H1 (cell line): ENCODE data around the gene TUT1. TPM values are rescaled to one million over a fixed set of nuclear protein-coding genes. Genes with fewer than 3 reads are reported as not detected.

Experiments
- BACH1 ChIP-seq: IDR thresholded peaks from 2 replicates; pipeline ENCODE4 v1.6.1; 2012; ENCODE audit warnings: low read length, improper control_type of control experiment
- BRCA1 ChIP-seq: IDR thresholded peaks from 2 replicates; pipeline ENCODE4 v1.6.1; 2012; ENCODE audit warnings: low read depth, low read length, improper control_type of control experiment
- CEBPB ChIP-seq: IDR thresholded peaks from 2 replicates; pipeline ENCODE4 v1.6.1; 2012; ENCODE audit warnings: low read depth, low read length
- GABPA ChIP-seq: IDR thresholded peaks from 2 replicates; pipeline ENCODE4 v1.6.1; 2011; ENCODE audit warnings: mild to moderate bottlenecking, low read length, moderate library complexity, borderline replicate concordance; ENCODE audit not compliant: insufficient read depth
- MAX ChIP-seq: IDR thresholded peaks from 2 replicates; pipeline ENCODE4 v1.6.1; 2012; ENCODE audit warnings: inconsistent platforms
- PHF8 ChIP-seq: fragments of 200-600 bp; sonication (generic); conservative IDR thresholded peaks from 2 replicates; pipeline ENCODE4 v1.7.1; 2012; ENCODE audit warnings: low read depth, mild to moderate bottlenecking, inconsistent platforms, low read length, moderate library complexity
- SIRT6 ChIP-seq: IDR thresholded peaks from one replicate; pipeline ENCODE4 v1.7.1; 2012; ENCODE audit warnings: low read length, inconsistent platforms
- SUZ12 ChIP-seq: fragments of 200-600 bp; sonication (generic); IDR thresholded peaks from 2 replicates; pipeline ENCODE4 v1.6.1; 2012; ENCODE audit warnings: mild to moderate bottlenecking, inconsistent platforms, low read length, moderate library complexity, mixed read lengths
- TAF1 ChIP-seq: IDR thresholded peaks from 2 replicates; pipeline ENCODE4 v1.6.1; 2011; ENCODE audit warnings: mild to moderate bottlenecking, low read depth, low read length
- polyA plus RNA-seq, 7 experiments: library from polyadenylated mRNA; depleted of rRNA in 3 of 7; stranded (reverse) in 5 of 7; unstranded in 2 of 7; fragments of >200 nt in 5 of 7; fragments of 200-250 nt in 2 of 7; gene quantifications; 1 replicate in 5 of 7; 2 replicates in 1 of 7; 4 replicates in 1 of 7; pipeline versions ENCODE4 v1.2.1 to v1.2.3, GENCODE V29; 2011 to 2013; ENCODE audit warnings: missing spikeins in 2 of 7, mixed read lengths in 2 of 7
- total RNA-seq: library from RNA; stranded (reverse); fragmentation: NEBNext Ultra II Directional; extraction: Animal tissue kit (Norgen Biotek cat#: 25700); gene quantifications from 2 replicates; pipeline ENCODE4 v1.2.1, GENCODE V29; 2021

TUT1 gene
- total and polyA plus RNA-seq, 2 of the 8 experiments (the other 6 are each of a cell fraction or from before 2014, with no cell fraction given) = 17.8 to 24.6 TPM

GRCh38 chr11:62569611-62570010, 21.7 kb downstream of the TUT1 start (continued):
- no peak for TF ChIP-seq MAX
- no peak for TF ChIP-seq TAF1
- no peak for TF ChIP-seq CEBPB
- TF ChIP-seq SIRT6 = no peak
- TF ChIP-seq GABPA = no peak
- TF ChIP-seq PHF8 = no peak
- TF ChIP-seq SUZ12 = no peak
- TF ChIP-seq BRCA1 = no peak
- no peak for TF ChIP-seq BACH1
- TF ChIP-seq, all 59 proteins: peak for 0
